Ishikawa (cell line): ENCODE measurements around the gene PARVB.

ENCODE experiments used
- EGR1 ChIP-seq: IDR thresholded peaks from 2 replicates; pipeline ENCODE4 v1.6.1; 2012
- EP300 ChIP-seq: IDR thresholded peaks from 2 replicates; pipeline ENCODE4 v1.6.1; 2012; ENCODE audit warnings: borderline replicate concordance
- FOXM1 ChIP-seq: IDR thresholded peaks from 2 replicates; pipeline ENCODE4 v1.6.1; 2012; ENCODE audit warnings: low read depth, borderline replicate concordance
- RAD21 ChIP-seq: IDR thresholded peaks from 2 replicates; pipeline ENCODE4 v1.6.1; 2012; ENCODE audit warnings: low read depth
- YY1 ChIP-seq: IDR thresholded peaks from 2 replicates; pipeline ENCODE4 v1.6.1; 2012; ENCODE audit warnings: low read depth
- TF ChIP-seq, protein P1 (sequence below): IDR thresholded peaks from 2 replicates; pipeline ENCODE4 v1.6.1; 2012
- TF ChIP-seq, protein P2 (sequence below): IDR thresholded peaks from 2 replicates; pipeline ENCODE4 v1.6.1; 2012

DNA sequence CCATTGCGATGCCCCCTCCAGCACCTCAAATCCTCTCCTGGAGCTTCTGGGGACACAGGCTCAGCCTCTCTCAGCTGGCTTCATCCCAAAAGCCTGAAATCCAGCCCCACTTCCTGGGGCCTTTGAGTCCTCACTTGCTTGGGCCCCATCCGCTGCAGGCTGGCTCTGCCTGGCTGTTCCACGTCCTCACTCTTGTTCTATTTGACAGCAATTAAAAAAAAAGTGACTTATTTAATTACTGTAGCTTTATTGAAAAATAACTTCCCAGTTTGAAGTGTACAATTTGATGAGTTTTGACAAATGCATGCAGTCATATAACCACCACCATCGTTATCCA lies 183.8 kb downstream of the PARVB start:
- TF ChIP-seq RAD21 (no peak), FOXM1 (no peak), YY1 (no peak), EGR1 (no peak), EP300 (no peak)
- TF ChIP-seq, protein P1, sequence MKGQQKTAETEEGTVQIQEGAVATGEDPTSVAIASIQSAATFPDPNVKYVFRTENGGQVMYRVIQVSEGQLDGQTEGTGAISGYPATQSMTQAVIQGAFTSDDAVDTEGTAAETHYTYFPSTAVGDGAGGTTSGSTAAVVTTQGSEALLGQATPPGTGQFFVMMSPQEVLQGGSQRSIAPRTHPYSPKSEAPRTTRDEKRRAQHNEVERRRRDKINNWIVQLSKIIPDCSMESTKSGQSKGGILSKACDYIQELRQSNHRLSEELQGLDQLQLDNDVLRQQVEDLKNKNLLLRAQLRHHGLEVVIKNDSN: no peak
- TF ChIP-seq, protein P2, sequence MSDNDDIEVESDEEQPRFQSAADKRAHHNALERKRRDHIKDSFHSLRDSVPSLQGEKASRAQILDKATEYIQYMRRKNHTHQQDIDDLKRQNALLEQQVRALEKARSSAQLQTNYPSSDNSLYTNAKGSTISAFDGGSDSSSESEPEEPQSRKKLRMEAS: no peak
